Measurements from ENCODE around the gene EIF4E2.

GRCh38 chr2:232539298-232540231, 10.9 kb upstream of the EIF4E2 start, which contains the start of gene CHRNG:
- TF ChIP-seq, protein P1, sequence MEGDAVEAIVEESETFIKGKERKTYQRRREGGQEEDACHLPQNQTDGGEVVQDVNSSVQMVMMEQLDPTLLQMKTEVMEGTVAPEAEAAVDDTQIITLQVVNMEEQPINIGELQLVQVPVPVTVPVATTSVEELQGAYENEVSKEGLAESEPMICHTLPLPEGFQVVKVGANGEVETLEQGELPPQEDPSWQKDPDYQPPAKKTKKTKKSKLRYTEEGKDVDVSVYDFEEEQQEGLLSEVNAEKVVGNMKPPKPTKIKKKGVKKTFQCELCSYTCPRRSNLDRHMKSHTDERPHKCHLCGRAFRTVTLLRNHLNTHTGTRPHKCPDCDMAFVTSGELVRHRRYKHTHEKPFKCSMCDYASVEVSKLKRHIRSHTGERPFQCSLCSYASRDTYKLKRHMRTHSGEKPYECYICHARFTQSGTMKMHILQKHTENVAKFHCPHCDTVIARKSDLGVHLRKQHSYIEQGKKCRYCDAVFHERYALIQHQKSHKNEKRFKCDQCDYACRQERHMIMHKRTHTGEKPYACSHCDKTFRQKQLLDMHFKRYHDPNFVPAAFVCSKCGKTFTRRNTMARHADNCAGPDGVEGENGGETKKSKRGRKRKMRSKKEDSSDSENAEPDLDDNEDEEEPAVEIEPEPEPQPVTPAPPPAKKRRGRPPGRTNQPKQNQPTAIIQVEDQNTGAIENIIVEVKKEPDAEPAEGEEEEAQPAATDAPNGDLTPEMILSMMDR (IDR thresholded peaks at IDR 0.05), result no peak
- no peak for TF ChIP-seq POLR2A (IDR thresholded peaks at IDR 0.05)

All from thyroid gland (tissue), 4 donors.